OCI-LY3 (cell line): Measurements from ENCODE around the gene POU2F1.
A peak's percentile ranks its signal among the peaks of the same experiment; 100 is the strongest.

Source experiments
- H2AFZ ChIP-seq: fragments of 200-600, 300-600 bp; shearing (Covaris generic); 2 replicates; pipeline ENCODE4 v1.6.0; 2014; ENCODE audit warnings: antibody characterized with exemption, low read depth, low read length
- H3K27ac ChIP-seq: fragments of 200-600, 300-600 bp; sonication (generic); 2 replicates; pipeline ENCODE4 v1.5.1; 2014; ENCODE audit warnings: mild to moderate bottlenecking, low read length, moderate library complexity, mixed read lengths
- H3K27me3 ChIP-seq: fragments of 200-600, 300-600 bp; sonication (generic); 2 replicates; pipeline ENCODE4 v1.6.1; 2014; ENCODE audit warnings: low read depth, low read length, mixed read lengths
- H3K36me3 ChIP-seq: fragments of 200-600, 300-600 bp; sonication (generic); replicated peaks from 2 replicates; pipeline ENCODE3; 2014; ENCODE audit warnings: low read depth, low read length, mixed read lengths
- H3K4me1 ChIP-seq: fragments of 300-600, 200-600 bp; sonication (generic); 2 replicates; pipeline ENCODE4 v1.6.1; 2014; ENCODE audit warnings: low read length, mixed read lengths
- H3K4me2 ChIP-seq: fragments of 200-600, 300-600 bp; sonication (generic); 2 replicates; pipeline ENCODE4 v1.6.1; 2014; ENCODE audit warnings: low read length, mixed read lengths
- H3K4me3 ChIP-seq: fragments of 300-600, 200-600 bp; sonication (generic); 2 replicates; pipeline ENCODE4 v1.5.1; 2014; ENCODE audit warnings: antibody characterized with exemption, mild to moderate bottlenecking, low read length, moderate library complexity
- H3K79me2 ChIP-seq: fragments of 300-600, 200-600 bp; shearing (Covaris generic); 2 replicates; pipeline ENCODE4 v1.6.1; 2014; ENCODE audit warnings: mild to moderate bottlenecking, low read length, mixed read lengths
- H3K9ac ChIP-seq: fragments of 300-600, 200-600 bp; shearing (Covaris generic); 2 replicates; pipeline ENCODE4 v1.6.0; 2014; ENCODE audit warnings: mild to moderate bottlenecking, low read length, moderate library complexity
- H3K9me3 ChIP-seq: fragments of 200-600, 300-600 bp; shearing (Covaris generic); 2 replicates; pipeline ENCODE4 v1.6.1; 2014; ENCODE audit warnings: low read length, mixed read lengths; ENCODE audit not compliant: insufficient read depth
- H4K20me1 ChIP-seq: fragments of 200-600, 300-600 bp; sonication (generic); 2 replicates; pipeline ENCODE4 v1.6.1; 2016; ENCODE audit warnings: low read length, mixed read lengths; ENCODE audit not compliant: insufficient read depth
- EZH2phosphoT487 ChIP-seq: fragments of 200-600 bp; shearing (Covaris generic); IDR thresholded peaks from 2 replicates; pipeline ENCODE4 v1.6.1; 2018; ENCODE audit warnings: antibody characterized with exemption, mixed run types, low read depth
- TF ChIP-seq, protein P1 (sequence below): fragments of 200-600, 300-600 bp; sonication (generic); IDR thresholded peaks from 2 replicates; pipeline ENCODE4 v1.5.1; 2014; ENCODE audit warnings: antibody characterized with exemption, low read length, low read depth

Gene POU2F1

GRCh38 chr1:167331650-167332049, 111.0 kb downstream of the POU2F1 start:
- Histone ChIP-seq H3K4me2 (peak overlapping the region; percentile 83), H3K9ac (peak overlapping the region; percentile 74), H4K20me1 (no peaks in the 10 kb centered on the region), H2AFZ (no peak overlapping the region), H3K27ac (peak overlapping the region; percentile 96), H3K4me1 (peaks cover 67% of the 10 kb centered on the region), H3K36me3 (peaks cover 21% of the 10 kb centered on the region), H3K4me3 (peak overlapping the region; percentile 67), H3K79me2 (peaks cover 41% of the 10 kb centered on the region), H3K9me3 (no peaks in the 10 kb centered on the region), H3K27me3 (no peaks in the 10 kb centered on the region)
- TF ChIP-seq EZH2phosphoT487: no peak
- TF ChIP-seq, protein P1, sequence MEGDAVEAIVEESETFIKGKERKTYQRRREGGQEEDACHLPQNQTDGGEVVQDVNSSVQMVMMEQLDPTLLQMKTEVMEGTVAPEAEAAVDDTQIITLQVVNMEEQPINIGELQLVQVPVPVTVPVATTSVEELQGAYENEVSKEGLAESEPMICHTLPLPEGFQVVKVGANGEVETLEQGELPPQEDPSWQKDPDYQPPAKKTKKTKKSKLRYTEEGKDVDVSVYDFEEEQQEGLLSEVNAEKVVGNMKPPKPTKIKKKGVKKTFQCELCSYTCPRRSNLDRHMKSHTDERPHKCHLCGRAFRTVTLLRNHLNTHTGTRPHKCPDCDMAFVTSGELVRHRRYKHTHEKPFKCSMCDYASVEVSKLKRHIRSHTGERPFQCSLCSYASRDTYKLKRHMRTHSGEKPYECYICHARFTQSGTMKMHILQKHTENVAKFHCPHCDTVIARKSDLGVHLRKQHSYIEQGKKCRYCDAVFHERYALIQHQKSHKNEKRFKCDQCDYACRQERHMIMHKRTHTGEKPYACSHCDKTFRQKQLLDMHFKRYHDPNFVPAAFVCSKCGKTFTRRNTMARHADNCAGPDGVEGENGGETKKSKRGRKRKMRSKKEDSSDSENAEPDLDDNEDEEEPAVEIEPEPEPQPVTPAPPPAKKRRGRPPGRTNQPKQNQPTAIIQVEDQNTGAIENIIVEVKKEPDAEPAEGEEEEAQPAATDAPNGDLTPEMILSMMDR: no peak

DNA sequence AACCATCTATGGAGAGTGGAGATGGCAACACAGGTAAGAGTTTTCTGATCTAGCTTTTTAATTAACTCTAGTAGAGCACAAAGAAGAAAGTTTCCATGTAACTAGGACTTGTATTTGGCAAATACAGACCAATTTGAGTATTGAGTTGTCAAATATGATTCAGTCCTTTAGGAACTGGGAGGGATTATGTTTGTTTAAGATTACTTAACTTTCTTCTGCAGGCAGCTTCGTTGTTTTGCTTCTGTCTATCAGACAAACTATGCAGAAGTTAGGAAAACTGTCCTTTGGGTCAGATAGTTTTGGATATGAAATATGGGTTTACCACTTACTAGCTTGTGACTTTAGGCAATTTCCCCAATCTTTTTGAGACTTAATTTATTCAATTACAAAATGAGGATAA, 111.8 kb downstream of the POU2F1 start:
- Histone ChIP-seq H4K20me1 (no peaks in the 10 kb centered on the region), H3K4me3 (peak overlapping the region; percentile 67), H3K27ac (peak overlapping the region; percentile 96), H2AFZ (no peak overlapping the region), H3K9ac (peak overlapping the region; percentile 74), H3K79me2 (peaks cover 41% of the 10 kb centered on the region), H3K9me3 (no peaks in the 10 kb centered on the region), H3K27me3 (no peaks in the 10 kb centered on the region), H3K4me2 (peak overlapping the region; percentile 83), H3K36me3 (peaks cover 20% of the 10 kb centered on the region), H3K4me1 (peaks cover 61% of the 10 kb centered on the region)
- TF ChIP-seq, protein P1: no peak
- TF ChIP-seq EZH2phosphoT487: no peak

DNA sequence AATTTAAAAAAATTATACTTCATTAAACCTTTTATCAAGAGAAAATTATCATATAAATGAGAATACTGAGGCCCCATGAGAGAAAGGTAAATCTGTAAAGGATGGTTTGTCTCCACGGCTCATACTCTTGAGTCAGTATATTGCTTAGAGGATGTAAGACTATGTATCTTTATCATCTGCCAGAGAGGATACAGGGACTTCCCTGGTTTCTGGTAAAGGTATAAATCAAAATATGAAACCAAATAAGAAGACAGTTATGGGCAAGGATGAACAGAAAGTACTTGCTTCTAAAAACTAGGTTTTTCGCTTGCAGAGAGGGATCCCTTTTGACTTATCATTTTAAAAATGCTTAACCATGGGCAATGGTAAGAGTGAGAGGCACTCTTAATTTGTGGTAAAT, 112.4 kb downstream of the POU2F1 start:
- Histone ChIP-seq H3K27ac (peak overlapping the region; percentile 96), H3K4me2 (peak overlapping the region; percentile 83)

GRCh38 chr1:167333703-167334102, 113.0 kb downstream of the POU2F1 start:
- Histone ChIP-seq H2AFZ (no peak overlapping the region), H3K4me1 (peaks cover 49% of the 10 kb centered on the region), H3K27ac (peak overlapping the region; percentile 96), H3K79me2 (peaks cover 39% of the 10 kb centered on the region), H3K4me2 (peak overlapping the region; percentile 83), H4K20me1 (no peaks in the 10 kb centered on the region), H3K27me3 (no peaks in the 10 kb centered on the region), H3K9ac (peak overlapping the region; percentile 23; the same call in 1 of the 2 replicates), H3K36me3 (peaks cover 27% of the 10 kb centered on the region), H3K4me3 (peak overlapping the region; percentile 38), H3K9me3 (no peaks in the 10 kb centered on the region)
- no peak for TF ChIP-seq EZH2phosphoT487
- TF ChIP-seq, protein P1: no peak

More for the DNA sequence above, 112.4 kb downstream of the POU2F1 start:
- peak overlapping the region; percentile 67 for H3K4me3 ChIP-seq
- no peak overlapping the region for H2AFZ ChIP-seq
- H3K9me3 ChIP-seq: no peaks in the 10 kb centered on the region
- peaks cover 24% of the 10 kb centered on the region for H3K36me3 ChIP-seq
- no peaks in the 10 kb centered on the region for H4K20me1 ChIP-seq
- H3K79me2 ChIP-seq: peaks cover 39% of the 10 kb centered on the region
- H3K9ac ChIP-seq: peak overlapping the region; percentile 23; the same call in 1 of the 2 replicates
- H3K27me3 ChIP-seq: no peaks in the 10 kb centered on the region
- H3K4me1 ChIP-seq: peaks cover 54% of the 10 kb centered on the region
- TF ChIP-seq, protein P1: no peak
- no peak for TF ChIP-seq EZH2phosphoT487
